ENCODE measurements around the gene DHRS7. TPM values are rescaled to one million over a fixed set of nuclear protein-coding genes. Genes with fewer than 3 reads are reported as not detected.

The DHRS7 gene
- total and polyA plus RNA-seq, 2 donors (not counting 3 experiments of a cell fraction or from before 2014, with no cell fraction given): 28.6 to 29.3 TPM

DNA sequence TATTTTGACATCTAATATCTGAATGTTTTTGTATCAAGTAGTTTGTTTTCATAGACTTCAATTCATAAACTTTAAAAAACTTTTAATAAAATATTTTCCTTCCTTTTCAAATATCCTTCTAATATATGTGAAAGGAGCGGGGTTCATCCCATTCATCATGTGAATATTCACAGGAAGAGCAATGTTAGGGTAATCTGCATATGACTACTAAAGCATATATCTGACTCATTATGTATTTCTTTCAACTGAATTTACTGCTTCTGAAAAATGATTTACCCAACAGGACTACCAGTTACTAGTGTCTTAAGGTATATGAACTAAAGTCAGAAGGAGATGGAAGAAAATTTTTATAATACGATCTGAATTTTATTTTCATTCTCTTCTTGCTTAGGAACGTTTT is 30.5 kb downstream of the DHRS7 start:
- DNase-seq (ENCODE audit: low read depth, low spot score) (no peak), FAIRE-seq (no peak)
- CTCF ChIA-PET: no interaction called here
- Histone ChIP-seq H3K4me2 (ENCODE audit: insufficient read depth, low read length) (no peak overlapping the region), H3K27ac (ENCODE audit: insufficient read depth, low read depth, low read length) (no peak overlapping the region), H3K27me3 (ENCODE audit: control insufficient read depth in 2 of 2, insufficient read depth in 2 of 2, low read length in 2 of 2) (no peaks in the 10 kb centered on the region), H3K4me1 (ENCODE audit: control insufficient read depth, extremely low read depth, insufficient read depth, low read length) (no peaks in the 10 kb centered on the region), H3K79me2 (ENCODE audit: control insufficient read depth, insufficient read depth, low read length) (no peaks in the 10 kb centered on the region), H3K4me3 (replicated peaks in 1 of 3; ENCODE audit: insufficient read depth in 1 of 3, low read depth in 1 of 3, low read length in 3 of 3) (no peak overlapping the region), H3K9me3 (replicated peaks; ENCODE audit: control insufficient read depth, insufficient read depth, low read length) (no peaks in the 10 kb centered on the region), H3K9ac (replicated peaks; ENCODE audit: extremely low read depth, insufficient read depth, low read length) (no peak overlapping the region), H2AFZ (ENCODE audit: low read depth, low read length) (no peak overlapping the region), H3K9me1 (replicated peaks; ENCODE audit: control insufficient read depth, extremely low read depth, insufficient read depth, low read length) (no peaks in the 10 kb centered on the region), H3K36me3 (ENCODE audit: control insufficient read depth in 2 of 2, extremely low read depth in 1 of 2, insufficient read depth in 2 of 2, low read length in 2 of 2) (peaks cover 0 to 3% of the 10 kb centered on the region in 2 experiments), H4K20me1 (replicated peaks; ENCODE audit: control insufficient read depth, extremely low read depth, insufficient read depth, low read length) (no peaks in the 10 kb centered on the region)
- intact Hi-C loops (cut with micrococcal nuclease) (no loop called here), dilution Hi-C loops (cut with MboI; ENCODE audit: extremely low pct_ligation_motif_present, low sequenced_read_pairs) (no loop called here)
- POLR2A ChIA-PET: no interaction called here
- BruUV-seq (replicated peaks): no TSS peak
- TF ChIP-seq EZH2 (IDR thresholded peaks at IDR 0.05; ENCODE audit: borderline replicate concordance, low read depth, low read length, severe bottlenecking): no peak

DNA sequence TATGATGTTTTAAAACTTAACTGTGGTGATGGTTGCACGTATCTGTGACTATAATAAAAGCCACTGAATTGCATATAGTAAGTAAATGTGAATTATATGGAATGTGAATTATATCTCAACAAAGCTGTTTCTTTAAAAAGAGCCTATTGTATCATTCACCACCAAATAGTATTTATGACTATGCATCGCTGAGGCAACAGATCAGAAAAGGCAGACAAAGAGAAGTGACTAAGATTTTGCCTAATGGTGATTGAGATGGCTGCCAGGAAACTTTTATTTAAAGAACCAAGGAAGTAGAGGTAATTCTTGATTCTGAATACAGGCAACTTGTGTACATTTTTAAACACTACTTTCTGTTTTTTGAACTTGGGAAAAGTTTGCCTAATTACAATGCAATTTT is 31.7 kb downstream of the DHRS7 start:
- dilution Hi-C loops (cut with MboI; ENCODE audit: extremely low pct_ligation_motif_present, low sequenced_read_pairs): no loop called here
- H3K9ac ChIP-seq (replicated peaks; ENCODE audit: extremely low read depth, insufficient read depth, low read length): no peak overlapping the region
- TF ChIP-seq EZH2 (IDR thresholded peaks at IDR 0.05; ENCODE audit: borderline replicate concordance, low read depth, low read length, severe bottlenecking): no peak
- no peak for TF ChIP-seq POLR2A (IDR thresholded peaks at IDR 0.05; ENCODE audit: low read depth, low read length)
- no peak for TF ChIP-seq POLR2AphosphoS5 (IDR thresholded peaks at IDR 0.05; ENCODE audit: insufficient read depth, low read depth, low read length)
- TF ChIP-seq FOS (IDR thresholded peaks at IDR 0.05; ENCODE audit: borderline replicate concordance, insufficient read depth, low read length): no peak
- no peak for TF ChIP-seq GATA2 (IDR thresholded peaks at IDR 0.05; ENCODE audit: insufficient read depth, insufficient read length, low read depth, low read length)
- TF ChIP-seq, protein P1, sequence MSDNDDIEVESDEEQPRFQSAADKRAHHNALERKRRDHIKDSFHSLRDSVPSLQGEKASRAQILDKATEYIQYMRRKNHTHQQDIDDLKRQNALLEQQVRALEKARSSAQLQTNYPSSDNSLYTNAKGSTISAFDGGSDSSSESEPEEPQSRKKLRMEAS (IDR thresholded peaks at IDR 0.05; ENCODE audit: insufficient read depth, insufficient read length): no peak
- TF ChIP-seq MYC (IDR thresholded peaks at IDR 0.05; ENCODE audit: low read depth, low read length): no peak
- TF ChIP-seq, protein P2, sequence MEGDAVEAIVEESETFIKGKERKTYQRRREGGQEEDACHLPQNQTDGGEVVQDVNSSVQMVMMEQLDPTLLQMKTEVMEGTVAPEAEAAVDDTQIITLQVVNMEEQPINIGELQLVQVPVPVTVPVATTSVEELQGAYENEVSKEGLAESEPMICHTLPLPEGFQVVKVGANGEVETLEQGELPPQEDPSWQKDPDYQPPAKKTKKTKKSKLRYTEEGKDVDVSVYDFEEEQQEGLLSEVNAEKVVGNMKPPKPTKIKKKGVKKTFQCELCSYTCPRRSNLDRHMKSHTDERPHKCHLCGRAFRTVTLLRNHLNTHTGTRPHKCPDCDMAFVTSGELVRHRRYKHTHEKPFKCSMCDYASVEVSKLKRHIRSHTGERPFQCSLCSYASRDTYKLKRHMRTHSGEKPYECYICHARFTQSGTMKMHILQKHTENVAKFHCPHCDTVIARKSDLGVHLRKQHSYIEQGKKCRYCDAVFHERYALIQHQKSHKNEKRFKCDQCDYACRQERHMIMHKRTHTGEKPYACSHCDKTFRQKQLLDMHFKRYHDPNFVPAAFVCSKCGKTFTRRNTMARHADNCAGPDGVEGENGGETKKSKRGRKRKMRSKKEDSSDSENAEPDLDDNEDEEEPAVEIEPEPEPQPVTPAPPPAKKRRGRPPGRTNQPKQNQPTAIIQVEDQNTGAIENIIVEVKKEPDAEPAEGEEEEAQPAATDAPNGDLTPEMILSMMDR (IDR thresholded peaks at IDR 0.05; ENCODE audit: extremely low read depth in 1 of 2, insufficient read depth in 1 of 2, low read depth in 1 of 2, low read length in 2 of 2): no peak
- no peak for TF ChIP-seq JUN (IDR thresholded peaks at IDR 0.05; ENCODE audit: borderline replicate concordance, insufficient read depth, insufficient read length, low read depth)
- H3K36me3 ChIP-seq (ENCODE audit: control insufficient read depth in 2 of 2, extremely low read depth in 1 of 2, insufficient read depth in 2 of 2, low read length in 2 of 2): peaks cover 0 to 3% of the 10 kb centered on the region in 2 experiments
- no peaks in the 10 kb centered on the region for H3K9me1 ChIP-seq (replicated peaks; ENCODE audit: control insufficient read depth, extremely low read depth, insufficient read depth, low read length)
- FAIRE-seq (no peak), DNase-seq (ENCODE audit: low read depth, low spot score) (no peak)
- no peaks in the 10 kb centered on the region for H3K79me2 ChIP-seq (ENCODE audit: control insufficient read depth, insufficient read depth, low read length)
- no peak overlapping the region for H3K4me2 ChIP-seq (ENCODE audit: insufficient read depth, low read length)
- no peak overlapping the region for H2AFZ ChIP-seq (ENCODE audit: low read depth, low read length)
- POLR2A ChIA-PET: no interaction called here
- H3K27me3 ChIP-seq (ENCODE audit: control insufficient read depth in 2 of 2, insufficient read depth in 2 of 2, low read length in 2 of 2): no peaks in the 10 kb centered on the region
- H3K4me3 ChIP-seq (replicated peaks in 1 of 3; ENCODE audit: insufficient read depth in 1 of 3, low read depth in 1 of 3, low read length in 3 of 3): no peak overlapping the region
- CTCF ChIA-PET: interaction anchor here (0.9 to 1.0 kb wide), 2 partner anchors 14 to 18 kb away, joined by 4 read pairs; no protein-coding TSS in a partner anchor
- no peaks in the 10 kb centered on the region for H3K4me1 ChIP-seq (ENCODE audit: control insufficient read depth, extremely low read depth, insufficient read depth, low read length)
- no peaks in the 10 kb centered on the region for H4K20me1 ChIP-seq (replicated peaks; ENCODE audit: control insufficient read depth, extremely low read depth, insufficient read depth, low read length)
- no TSS peak for BruUV-seq (replicated peaks)
- intact Hi-C loops (cut with micrococcal nuclease): no loop called here
- no peaks in the 10 kb centered on the region for H3K9me3 ChIP-seq (replicated peaks; ENCODE audit: control insufficient read depth, insufficient read depth, low read length)
- H3K27ac ChIP-seq (ENCODE audit: insufficient read depth, low read depth, low read length): no peak overlapping the region
